Dendritic cell treated with granulocyte-macrophage colony-stimulating factor and Interleukin-4, amounts not matched to agents 40 ng/mL and 50 ng/mL, for 4 days (primary cell): ENCODE measurements around the gene ARMH1.

ENCODE experiments used
- H3K27ac Mint-ChIP-seq: one replicate; pipeline ENCODE4 v1.8.0; 2022; ENCODE audit warnings: mild to moderate bottlenecking, mixed read lengths
- H3K27me3 Mint-ChIP-seq: one replicate; pipeline ENCODE4 v1.8.0; 2022; ENCODE audit warnings: mild to moderate bottlenecking, mixed read lengths
- H3K36me3 Mint-ChIP-seq: one replicate; pipeline ENCODE4 v1.8.0; 2022; ENCODE audit warnings: low read depth, mixed read lengths
- H3K4me1 Mint-ChIP-seq: one replicate; pipeline ENCODE4 v1.8.0; 2022; ENCODE audit warnings: low read depth, mixed read lengths
- H3K4me3 Mint-ChIP-seq: one replicate; pipeline ENCODE4 v1.8.0; 2022; ENCODE audit warnings: mild to moderate bottlenecking, moderate library complexity, mixed read lengths
- H3K9me3 Mint-ChIP-seq: one replicate; pipeline ENCODE4 v1.8.0; 2022; ENCODE audit warnings: mixed read lengths
- intact Hi-C: fragments of 100-400 bp; cut with micrococcal nuclease; formaldehyde crosslinking; loops from one replicate; pipeline ENCODE4 v1.15.0; 2022

ARMH1 gene

DNA sequence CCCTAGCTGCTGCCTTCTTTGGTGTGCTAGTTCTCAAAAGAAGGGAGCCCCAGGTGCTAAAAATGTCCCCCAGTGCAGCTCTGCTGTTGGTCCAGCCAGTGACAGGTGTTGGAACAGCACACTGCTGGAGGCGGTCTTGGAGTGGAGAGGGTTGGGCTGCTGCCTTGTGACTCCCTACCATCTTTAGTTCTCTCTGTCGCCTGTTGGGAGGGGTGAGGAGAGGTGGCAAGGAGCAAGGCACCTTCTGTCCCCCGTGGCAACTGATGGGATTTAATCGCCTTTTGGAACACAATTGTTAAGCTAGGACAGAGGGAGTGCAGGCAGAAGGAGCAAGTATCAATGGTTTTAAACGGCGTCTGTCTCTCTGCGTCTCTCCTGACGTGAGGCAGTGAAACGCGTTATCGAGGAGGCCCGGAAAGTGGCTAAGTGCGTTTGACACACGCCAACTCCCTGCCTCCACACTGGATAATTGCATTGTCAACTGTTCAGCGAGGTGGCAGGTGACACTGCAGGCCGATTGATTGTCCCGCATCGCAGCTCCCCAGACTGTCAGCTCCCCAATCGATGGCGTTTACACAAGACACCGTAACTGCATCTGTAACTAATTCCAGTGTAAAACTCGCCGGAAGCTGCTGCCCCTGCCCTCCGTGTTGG, 34.2 kb upstream of the ARMH1 start:
- intact Hi-C loops: no loop called here
- Mint-ChIP-seq H3K9me3 (no peaks in the 10 kb centered on the region), H3K4me3 (no peak overlapping the region), H3K36me3 (peaks cover 100% of the 10 kb centered on the region), H3K27me3 (no peaks in the 10 kb centered on the region), H3K4me1 (peaks cover 14% of the 10 kb centered on the region), H3K27ac (no peak overlapping the region)

DNA sequence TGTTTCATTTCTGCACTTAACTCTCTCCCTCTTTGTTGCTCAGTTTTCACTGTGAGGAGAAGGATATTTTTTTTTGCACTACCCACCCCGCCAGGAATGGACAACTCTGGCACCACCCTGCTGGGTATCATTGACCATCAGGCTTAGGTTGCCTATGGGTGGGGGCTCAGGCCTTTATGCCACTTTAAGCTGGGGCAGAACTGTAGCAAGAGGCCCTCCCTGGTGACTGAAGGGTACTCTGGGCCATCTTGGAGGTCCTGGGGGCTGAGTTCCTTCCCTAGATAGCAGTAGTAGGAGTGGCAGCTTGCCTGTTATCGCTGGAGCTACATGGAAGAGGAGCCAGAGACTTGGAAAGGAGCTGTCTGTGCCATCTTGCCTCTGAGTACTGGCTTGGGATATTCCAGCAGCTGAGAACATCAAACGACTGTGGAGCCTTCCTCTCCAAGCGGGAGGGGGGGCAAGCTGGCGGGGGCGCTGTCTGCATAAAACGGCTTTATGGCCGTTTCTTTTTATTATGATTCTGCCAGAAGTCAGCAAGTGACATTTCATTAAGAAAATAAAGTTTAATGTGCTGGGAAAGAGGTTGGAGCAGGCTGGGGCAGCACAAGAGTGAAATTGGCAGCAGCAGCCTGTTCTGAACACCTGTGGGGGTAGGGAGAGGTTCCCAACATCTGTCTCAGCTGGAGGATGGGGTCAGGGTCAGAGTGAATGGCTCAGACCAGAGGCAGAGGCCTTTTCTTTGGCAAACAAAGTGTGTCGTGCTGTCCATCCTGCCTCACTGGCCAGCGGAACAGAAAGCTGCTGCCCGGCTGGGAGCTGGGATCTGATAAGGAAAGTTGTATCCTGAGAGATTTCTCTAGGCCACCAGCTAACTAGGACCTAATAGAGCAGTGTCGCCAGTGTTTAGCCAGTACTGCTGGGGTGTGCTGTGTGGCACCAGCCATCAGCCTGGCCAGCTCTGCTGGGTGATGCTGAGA, 33.1 kb upstream of the ARMH1 start:
- Mint-ChIP-seq H3K27me3 (no peaks in the 10 kb centered on the region), H3K27ac (no peak overlapping the region), H3K4me1 (peaks cover 4% of the 10 kb centered on the region), H3K4me3 (no peak overlapping the region), H3K36me3 (peaks cover 100% of the 10 kb centered on the region), H3K9me3 (no peaks in the 10 kb centered on the region)
- intact Hi-C loops: no loop called here

DNA sequence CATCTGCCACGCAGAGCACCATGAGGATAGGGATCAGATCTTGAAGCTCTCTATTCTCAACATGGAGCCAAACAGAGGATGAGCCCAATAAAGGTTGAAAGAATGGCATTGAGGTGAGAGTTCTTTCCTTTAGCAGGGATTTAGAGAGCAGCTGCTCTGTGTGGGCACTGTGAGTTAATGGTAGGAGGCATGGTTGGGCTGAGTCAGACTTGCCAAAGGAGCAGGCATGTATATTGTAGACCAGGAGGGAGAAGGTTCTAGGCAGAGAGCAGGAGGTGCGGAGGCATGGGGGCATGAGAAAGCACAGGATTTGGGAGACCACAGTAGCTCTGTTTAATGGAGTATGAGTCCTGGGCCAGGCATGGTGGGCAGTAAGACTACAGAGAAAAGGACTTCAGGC, 32.3 kb upstream of the ARMH1 start:
- intact Hi-C loops: no loop called here
- Mint-ChIP-seq H3K36me3 (peaks cover 100% of the 10 kb centered on the region), H3K27ac (no peak overlapping the region), H3K4me1 (no peaks in the 10 kb centered on the region), H3K4me3 (no peak overlapping the region), H3K9me3 (no peaks in the 10 kb centered on the region), H3K27me3 (no peaks in the 10 kb centered on the region)

DNA sequence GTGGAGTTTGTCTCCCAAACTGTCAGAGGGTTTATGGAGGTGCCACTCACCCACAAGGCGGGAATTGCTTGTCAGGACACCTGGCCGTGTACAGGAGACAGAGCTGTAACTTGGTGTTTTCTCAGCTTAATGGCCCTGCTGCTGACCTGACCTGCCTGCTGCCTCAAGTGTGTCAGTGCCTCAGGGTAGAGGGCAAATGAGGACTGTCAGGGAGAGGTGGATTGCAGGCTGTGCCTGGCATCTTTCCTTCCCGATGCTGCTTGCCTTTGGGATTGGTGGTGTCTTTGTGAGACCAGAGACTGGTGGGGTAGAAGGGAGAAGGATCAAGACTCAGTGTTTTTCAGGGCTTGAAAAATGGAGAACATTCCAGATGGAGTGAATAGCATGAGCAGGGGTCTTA, 31.6 kb upstream of the ARMH1 start:
- Mint-ChIP-seq H3K4me3 (no peak overlapping the region), H3K27me3 (no peaks in the 10 kb centered on the region), H3K36me3 (peaks cover 100% of the 10 kb centered on the region), H3K27ac (no peak overlapping the region), H3K4me1 (no peaks in the 10 kb centered on the region), H3K9me3 (no peaks in the 10 kb centered on the region)
- intact Hi-C loops: no loop called here

DNA sequence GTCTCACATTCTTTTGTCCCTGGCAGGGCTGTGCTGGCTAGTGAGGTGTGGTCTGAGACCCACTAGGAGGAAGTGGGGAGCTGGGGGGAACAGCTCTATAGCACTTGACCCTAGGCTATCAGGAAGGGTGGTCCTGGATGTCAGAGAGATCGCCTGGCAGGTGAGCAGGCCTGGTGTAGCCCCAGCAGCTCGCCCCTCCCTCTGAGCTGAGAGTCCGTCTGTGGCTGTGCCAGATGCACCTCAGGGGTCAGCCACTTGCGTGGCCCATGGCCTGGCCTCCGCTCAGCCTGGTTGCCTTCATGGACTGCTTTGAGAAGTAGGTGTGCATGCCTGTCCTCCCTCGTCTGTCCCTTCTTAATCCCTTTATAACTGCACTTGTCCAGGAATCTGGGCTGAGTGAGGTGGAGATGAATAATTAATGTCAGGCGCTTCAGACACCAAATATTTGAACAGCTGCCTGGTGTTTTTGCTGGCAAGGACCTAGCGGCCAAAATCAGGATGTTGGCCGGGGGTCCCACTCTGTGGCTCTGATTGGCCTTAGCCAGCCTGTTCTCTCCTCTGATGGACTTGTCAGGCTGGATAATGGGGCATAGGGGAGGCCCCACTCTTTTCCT, 30.7 kb upstream of the ARMH1 start:
- Mint-ChIP-seq H3K27me3 (no peaks in the 10 kb centered on the region), H3K27ac (no peak overlapping the region), H3K36me3 (peaks cover 100% of the 10 kb centered on the region), H3K4me1 (no peaks in the 10 kb centered on the region), H3K4me3 (no peak overlapping the region), H3K9me3 (no peaks in the 10 kb centered on the region)
- intact Hi-C loops: no loop called here

DNA sequence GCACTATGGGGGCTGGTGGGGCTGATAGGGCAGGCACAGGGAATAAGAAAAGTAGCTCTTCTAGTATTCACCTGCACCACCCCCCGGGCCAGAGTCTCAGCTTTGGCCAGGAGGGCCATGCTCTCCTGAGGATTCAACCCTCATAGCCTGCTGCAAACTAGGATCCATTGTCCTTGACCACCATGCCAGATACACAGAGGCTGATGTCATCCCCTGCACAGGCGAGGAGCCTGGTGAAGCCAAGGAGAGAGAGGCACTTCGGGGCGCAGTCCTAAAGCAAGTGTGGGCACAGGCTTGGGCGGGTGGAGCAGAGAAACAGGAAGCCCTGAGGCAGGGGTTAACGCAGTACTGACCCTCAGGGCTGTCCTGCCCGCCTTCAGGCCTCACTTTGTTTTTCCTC, 29.7 kb upstream of the ARMH1 start:
- Mint-ChIP-seq H3K4me3 (no peak overlapping the region), H3K36me3 (peaks cover 100% of the 10 kb centered on the region), H3K4me1 (no peaks in the 10 kb centered on the region), H3K27ac (no peak overlapping the region), H3K27me3 (no peaks in the 10 kb centered on the region), H3K9me3 (no peaks in the 10 kb centered on the region)
- intact Hi-C loops: no loop called here

DNA sequence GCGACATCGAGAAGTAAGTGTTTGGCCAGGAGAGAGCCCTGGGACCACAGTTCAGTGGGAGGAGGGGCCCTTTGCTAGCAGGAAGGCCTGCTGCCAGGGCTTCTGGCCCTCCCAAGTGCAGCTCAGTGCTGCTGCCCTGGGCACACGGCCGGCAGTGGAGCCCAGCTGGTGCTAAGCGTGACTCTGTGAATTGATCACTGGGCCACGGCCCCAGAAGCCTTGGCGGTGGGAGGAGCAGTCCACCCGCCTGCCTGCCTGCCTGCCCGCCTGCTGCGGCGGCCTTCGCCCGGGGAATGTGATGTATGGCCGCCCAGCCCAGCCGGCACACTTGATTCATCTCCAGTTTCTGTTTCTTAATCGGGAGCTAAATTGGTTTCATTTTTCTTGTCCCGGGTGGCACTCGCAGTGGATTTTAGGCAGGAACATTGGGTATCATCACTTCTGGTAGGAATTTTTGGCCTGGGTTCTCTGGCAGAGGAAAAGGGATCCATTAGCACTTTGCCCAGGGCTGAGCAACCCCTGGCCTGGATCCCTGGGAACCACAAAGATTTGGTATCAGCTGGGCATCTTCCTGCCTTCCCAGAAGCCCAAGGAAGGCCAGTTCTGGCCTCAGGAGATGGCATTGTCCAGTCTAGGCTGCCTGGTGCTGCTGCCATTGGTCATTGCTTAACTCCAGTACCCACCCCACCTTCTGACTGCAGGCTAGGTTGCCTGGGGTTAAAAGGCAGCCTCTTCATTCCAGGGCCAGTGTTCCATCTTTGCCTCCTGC, 28.9 kb upstream of the ARMH1 start:
- Mint-ChIP-seq H3K4me1 (no peaks in the 10 kb centered on the region), H3K9me3 (no peaks in the 10 kb centered on the region), H3K27ac (no peak overlapping the region), H3K27me3 (no peaks in the 10 kb centered on the region), H3K4me3 (no peak overlapping the region), H3K36me3 (peaks cover 100% of the 10 kb centered on the region)
- intact Hi-C loops: no loop called here

DNA sequence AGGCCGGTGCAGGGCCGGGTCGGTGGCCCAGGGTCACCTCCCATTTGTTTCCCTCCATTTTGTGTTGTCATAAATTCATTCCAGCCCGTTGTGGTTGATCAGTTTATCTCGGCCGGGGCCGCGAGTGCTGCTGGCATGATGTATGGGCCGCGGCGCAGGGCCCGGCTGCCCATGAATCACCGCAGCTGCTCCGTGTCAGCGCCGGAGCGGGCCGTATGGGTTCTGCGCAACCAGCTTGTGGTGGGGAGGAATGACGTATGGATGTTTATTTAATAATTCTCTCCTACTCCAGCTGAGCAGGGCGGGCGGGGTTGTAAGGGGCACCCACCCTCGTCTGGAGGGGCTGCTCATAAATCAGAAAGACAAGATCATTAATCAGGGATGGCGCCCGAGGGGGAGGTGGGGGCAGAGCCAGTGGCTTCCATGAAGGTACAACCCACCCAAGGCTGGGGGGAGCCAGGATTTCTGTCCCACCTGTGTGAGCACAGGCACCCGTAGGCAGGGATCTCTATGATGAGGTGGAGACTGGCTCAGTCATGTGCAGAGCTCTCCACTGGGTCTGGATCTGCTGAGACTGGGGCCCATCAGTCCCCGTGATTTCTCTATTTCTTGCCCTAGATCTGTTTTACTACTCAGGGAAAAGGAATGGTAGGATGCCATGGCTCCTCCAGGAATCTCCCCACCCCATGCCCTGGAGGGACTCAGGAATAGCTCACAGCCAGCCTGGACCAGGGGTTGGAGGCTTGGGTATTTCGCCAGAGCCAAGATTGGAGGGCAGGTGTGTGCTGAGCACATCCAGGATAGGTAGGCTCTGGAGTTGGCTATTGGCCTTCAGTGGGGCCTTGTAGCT, 28.0 kb upstream of the ARMH1 start:
- Mint-ChIP-seq H3K27me3 (no peaks in the 10 kb centered on the region), H3K9me3 (no peaks in the 10 kb centered on the region), H3K4me1 (no peaks in the 10 kb centered on the region), H3K27ac (no peak overlapping the region), H3K4me3 (no peak overlapping the region), H3K36me3 (peaks cover 100% of the 10 kb centered on the region)
- intact Hi-C loops: no loop called here

DNA sequence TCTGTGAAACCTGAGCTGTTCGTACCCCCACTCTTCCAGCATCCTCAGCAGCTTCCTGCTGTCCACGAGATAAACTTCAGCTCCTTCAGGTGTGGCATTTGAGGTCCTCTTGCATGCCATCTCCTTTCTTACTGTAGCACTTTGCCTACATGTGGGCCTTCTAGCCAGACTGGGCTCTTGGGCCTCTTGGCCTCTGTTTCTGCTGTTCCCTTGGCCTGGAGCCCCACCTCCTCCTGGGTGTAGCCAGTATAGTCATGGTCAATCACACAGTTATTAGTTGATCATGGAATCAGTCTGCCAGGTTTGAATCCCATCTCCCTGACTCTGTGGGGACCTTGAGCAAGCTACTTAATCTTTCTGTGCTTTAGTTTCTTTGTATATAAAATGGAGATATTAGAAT, 26.6 kb upstream of the ARMH1 start:
- no peak overlapping the region for H3K27ac Mint-ChIP-seq
- H3K27me3 Mint-ChIP-seq: no peaks in the 10 kb centered on the region

DNA sequence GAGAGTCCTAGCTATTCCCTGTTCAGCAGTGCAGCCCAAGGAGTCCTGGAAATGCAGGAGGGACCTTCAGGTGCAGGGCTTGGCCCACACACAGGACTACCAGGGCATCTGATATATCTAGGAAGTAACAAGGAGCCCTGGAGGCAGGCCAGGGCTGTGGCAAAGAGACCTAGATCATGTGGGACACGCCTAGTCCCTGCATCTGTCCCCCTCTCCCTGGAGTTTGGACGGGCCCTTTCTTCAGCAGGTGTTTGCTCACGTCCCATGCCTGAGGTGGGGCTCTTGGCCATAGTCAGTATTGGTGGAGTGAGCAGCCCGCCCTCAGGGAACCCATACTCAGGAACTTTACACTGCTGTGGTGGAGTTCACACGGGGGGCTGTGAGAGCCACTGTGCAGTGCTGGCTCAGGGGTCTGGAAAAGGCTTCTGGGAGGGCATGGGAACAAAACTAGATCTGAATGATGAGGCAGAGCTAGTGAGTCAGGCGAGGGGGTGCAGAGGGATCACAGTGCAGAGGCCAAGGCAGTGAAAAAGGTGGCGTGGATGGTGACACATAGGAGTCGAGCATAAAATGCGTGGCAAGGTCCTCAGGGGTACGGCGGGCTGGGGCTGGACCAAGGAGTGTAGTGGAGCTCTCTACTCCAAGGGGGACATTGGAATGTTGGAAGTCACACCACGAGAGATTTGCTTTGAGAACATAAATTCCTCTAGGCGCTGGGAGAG, 25.8 kb upstream of the ARMH1 start:
- Mint-ChIP-seq H3K27me3 (no peaks in the 10 kb centered on the region), H3K9me3 (no peaks in the 10 kb centered on the region), H3K4me3 (no peak overlapping the region), H3K27ac (no peak overlapping the region), H3K4me1 (no peaks in the 10 kb centered on the region), H3K36me3 (peaks cover 96% of the 10 kb centered on the region)
- intact Hi-C loops: no loop called here

More for the DNA sequence above, 26.6 kb upstream of the ARMH1 start:
- H3K36me3 Mint-ChIP-seq: peaks cover 99% of the 10 kb centered on the region
- H3K4me3 Mint-ChIP-seq: no peak overlapping the region
- no peaks in the 10 kb centered on the region for H3K9me3 Mint-ChIP-seq
- intact Hi-C loops: no loop called here
- H3K4me1 Mint-ChIP-seq: no peaks in the 10 kb centered on the region

DNA sequence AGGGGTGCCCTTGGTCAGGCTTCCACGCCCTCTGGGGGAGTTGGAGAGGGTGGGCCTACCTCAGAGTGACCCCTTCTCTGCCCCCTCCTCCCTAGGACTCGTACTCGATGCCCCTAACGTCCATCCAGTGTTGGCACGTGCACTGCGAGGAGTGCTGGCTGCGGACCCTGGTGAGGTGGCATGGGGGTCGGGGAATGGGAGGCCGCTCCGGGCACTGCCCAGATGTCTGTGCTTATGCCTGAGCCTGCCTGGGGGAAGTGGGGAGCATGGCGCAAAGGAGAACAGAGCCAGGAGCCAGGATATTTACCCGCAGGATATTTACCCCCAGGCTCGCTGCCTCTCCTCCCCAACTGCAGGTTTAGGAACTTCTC, 24.7 kb upstream of the ARMH1 start:
- no peaks in the 10 kb centered on the region for H3K4me1 Mint-ChIP-seq
- H3K36me3 Mint-ChIP-seq: peaks cover 94% of the 10 kb centered on the region
- intact Hi-C loops: no loop called here
- H3K27me3 Mint-ChIP-seq: no peaks in the 10 kb centered on the region
- H3K27ac Mint-ChIP-seq: no peak overlapping the region
- H3K9me3 Mint-ChIP-seq: no peaks in the 10 kb centered on the region
- H3K4me3 Mint-ChIP-seq: no peak overlapping the region

DNA sequence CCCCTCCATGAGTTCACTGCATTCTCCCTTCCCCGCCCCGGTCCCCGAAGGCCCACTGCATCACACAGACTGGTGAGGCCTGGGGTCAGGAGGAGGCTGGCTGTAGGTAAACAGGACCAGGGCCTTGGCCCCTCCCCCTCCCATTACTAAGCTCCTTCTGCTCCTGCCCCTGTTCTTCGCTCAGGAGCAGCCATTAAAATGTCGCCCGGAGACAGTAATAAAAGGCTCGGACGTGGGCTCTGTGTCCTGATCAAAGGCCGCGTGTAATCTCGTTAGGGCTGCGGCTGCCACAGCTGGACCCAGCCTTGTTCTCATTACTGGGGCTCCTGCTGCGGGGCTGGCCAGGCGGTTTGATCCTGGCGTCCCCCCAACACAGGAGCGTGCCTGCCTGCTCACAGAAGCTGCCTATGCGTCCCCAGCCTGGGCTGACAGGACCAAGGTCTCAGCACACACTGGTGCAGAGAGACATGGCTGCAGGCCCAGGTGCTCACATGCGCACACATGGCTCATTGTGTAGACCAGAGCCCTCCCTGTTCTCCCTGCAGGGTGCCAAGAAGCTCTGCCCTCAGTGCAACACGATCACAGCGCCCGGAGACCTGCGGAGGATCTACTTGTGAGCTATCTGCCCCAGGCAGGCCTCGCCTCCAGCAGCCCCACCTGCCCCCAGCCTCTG, 24.2 kb upstream of the ARMH1 start:
- intact Hi-C loops: no loop called here
- H3K27ac Mint-ChIP-seq: no peak overlapping the region
- no peaks in the 10 kb centered on the region for H3K27me3 Mint-ChIP-seq
- H3K4me1 Mint-ChIP-seq: no peaks in the 10 kb centered on the region
- peaks cover 92% of the 10 kb centered on the region for H3K36me3 Mint-ChIP-seq
- H3K9me3 Mint-ChIP-seq: no peaks in the 10 kb centered on the region
- H3K4me3 Mint-ChIP-seq: no peak overlapping the region
